ENCODE data around the gene RAD51AP1. TPM values are rescaled to one million over a fixed set of nuclear protein-coding genes. Genes with fewer than 3 reads are reported as not detected.

The RAD51AP1 gene
- total RNA-seq, 1 experiment from 2014 or later = 59.4 TPM

DNA sequence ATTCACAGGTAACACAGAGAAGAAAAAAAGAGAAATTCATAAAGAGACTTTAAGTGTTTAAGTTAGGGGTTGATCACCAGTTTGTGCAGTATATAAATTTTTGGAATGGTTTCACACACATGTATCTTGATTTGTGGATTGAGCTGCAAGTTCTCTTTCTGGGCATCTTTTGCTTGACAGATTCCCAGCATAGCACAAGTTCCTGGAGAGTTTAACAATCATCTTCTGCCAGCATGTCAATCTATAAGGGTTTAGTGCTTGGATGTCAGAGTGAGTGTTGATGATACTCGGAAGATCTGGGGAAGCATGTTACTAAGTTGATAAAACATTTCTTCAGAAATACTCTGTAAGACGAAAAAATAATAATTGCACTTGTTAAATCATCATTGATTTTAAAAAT lies 49.1 kb upstream of the RAD51AP1 start:
- WGBS (ENCODE audit: extremely low coverage, insufficient read length, low lambda C conversion rate) = no CpG with 5 or more reads among the region's 2 CpGs
- H3K9me3 Mint-ChIP-seq = no peaks in the 10 kb centered on the region
- Histone ChIP-seq H3K4me1 (ENCODE audit: insufficient read depth, low read length) (no peaks in the 10 kb centered on the region), H4K5ac (ENCODE audit: insufficient read length, low read depth, low read length) (no peak overlapping the region), H2AFZ (ENCODE audit: low read length) (no peak overlapping the region), H4K91ac (ENCODE audit: insufficient read length, low read depth, low read length) (no peak overlapping the region), H3K9me3 (ENCODE audit: control insufficient read depth, low read depth, low read length) (no peaks in the 10 kb centered on the region), H4K8ac (replicated peaks; ENCODE audit: insufficient read length, low read depth, low read length) (no peak overlapping the region), H2BK15ac (ENCODE audit: low read depth, low read length) (no peak overlapping the region), H3K4me2 (ENCODE audit: insufficient read depth, insufficient read length, low read length) (no peak overlapping the region), H3K14ac (ENCODE audit: insufficient read depth, low read length) (no peak overlapping the region), H3K79me2 (ENCODE audit: insufficient read depth, low read length) (no peaks in the 10 kb centered on the region), H2AK5ac (ENCODE audit: insufficient read length, low read length) (no peak overlapping the region), H3K18ac (ENCODE audit: insufficient read length, low read depth, low read length) (no peak overlapping the region), H3K23ac (ENCODE audit: insufficient read length, low read depth, low read length) (no peak overlapping the region), H3K27ac (ENCODE audit: insufficient read length, low read depth, low read length) (no peak overlapping the region), H3K23me2 (ENCODE audit: insufficient read length, low read depth, low read length, poor library complexity, severe bottlenecking) (no peaks in the 10 kb centered on the region), H3K4ac (ENCODE audit: low read depth, low read length) (no peak overlapping the region), H2BK20ac (ENCODE audit: low read depth, low read length, poor library complexity, severe bottlenecking) (no peak overlapping the region), H3K79me1 (ENCODE audit: insufficient read depth, low read depth, low read length, poor library complexity, severe bottlenecking) (no peaks in the 10 kb centered on the region), H3K27me3 (ENCODE audit: insufficient read depth, low read length) (no peaks in the 10 kb centered on the region), H3T11ph (ENCODE audit: low read length) (no peak overlapping the region), H4K20me1 (ENCODE audit: control insufficient read depth, insufficient read depth, insufficient read length) (no peaks in the 10 kb centered on the region), H2BK120ac (ENCODE audit: low read depth, low read length, poor library complexity, severe bottlenecking) (no peak overlapping the region), H2BK5ac (ENCODE audit: insufficient read length, low read length) (no peak overlapping the region), H2BK12ac (ENCODE audit: insufficient read length, low read depth, low read length) (no peak overlapping the region), H3K9ac (ENCODE audit: extremely low read depth, insufficient read length, low read length) (no peak overlapping the region), H3K56ac (ENCODE audit: insufficient read length, low read depth, low read length) (no peak overlapping the region)
- peaks cover 2 to 19% (median 12%) of the 10 kb centered on the region in 3 experiments; a peak in 6 of 7 replicates for H3K36me3 Mint-ChIP-seq (ENCODE audit: insufficient read depth in 1 of 3, low read depth in 3 of 3)
- TF ChIP-seq, protein P1, sequence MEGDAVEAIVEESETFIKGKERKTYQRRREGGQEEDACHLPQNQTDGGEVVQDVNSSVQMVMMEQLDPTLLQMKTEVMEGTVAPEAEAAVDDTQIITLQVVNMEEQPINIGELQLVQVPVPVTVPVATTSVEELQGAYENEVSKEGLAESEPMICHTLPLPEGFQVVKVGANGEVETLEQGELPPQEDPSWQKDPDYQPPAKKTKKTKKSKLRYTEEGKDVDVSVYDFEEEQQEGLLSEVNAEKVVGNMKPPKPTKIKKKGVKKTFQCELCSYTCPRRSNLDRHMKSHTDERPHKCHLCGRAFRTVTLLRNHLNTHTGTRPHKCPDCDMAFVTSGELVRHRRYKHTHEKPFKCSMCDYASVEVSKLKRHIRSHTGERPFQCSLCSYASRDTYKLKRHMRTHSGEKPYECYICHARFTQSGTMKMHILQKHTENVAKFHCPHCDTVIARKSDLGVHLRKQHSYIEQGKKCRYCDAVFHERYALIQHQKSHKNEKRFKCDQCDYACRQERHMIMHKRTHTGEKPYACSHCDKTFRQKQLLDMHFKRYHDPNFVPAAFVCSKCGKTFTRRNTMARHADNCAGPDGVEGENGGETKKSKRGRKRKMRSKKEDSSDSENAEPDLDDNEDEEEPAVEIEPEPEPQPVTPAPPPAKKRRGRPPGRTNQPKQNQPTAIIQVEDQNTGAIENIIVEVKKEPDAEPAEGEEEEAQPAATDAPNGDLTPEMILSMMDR (conservative IDR thresholded peaks at IDR 0.05) = no peak
- no peaks in the 10 kb centered on the region for H3K27me3 Mint-ChIP-seq (ENCODE audit: low read depth)
- no peak overlapping the region for H3K4me3 Mint-ChIP-seq
- DNase-seq = no peak
- H3K27ac Mint-ChIP-seq = no peak overlapping the region; a peak in 1 of 7 replicates
- H3K4me1 Mint-ChIP-seq = peaks cover 26 to 28% of the 10 kb centered on the region in 2 experiments

Data from H9 (cell line).